Measurements from ENCODE around the gene GJA8.
A peak's percentile ranks its signal among the peaks of the same experiment; 100 is the strongest.
"Not testable (repeated sequence)": the region's sequence is repeated elsewhere in the genome, so short reads cannot be mapped to it uniquely, and the experiment has no call there.

The GJA8 gene

GRCh38 chr1:147928236-147929132 lies 25.9 kb downstream of the GJA8 start, which contains the start of gene GPR89B:
Gene GPR89B, plus strand, starts transcription at chr1:147928420. Its CDS starts 117 bp downstream, at chr1:147928537.
- peak; percentile 88 for DNase-seq

- DNase-seq, result not testable (repeated sequence)
Observed at GRCh38 chr1:147931137-147931536, 28.5 kb downstream of the GJA8 start.

DNA sequence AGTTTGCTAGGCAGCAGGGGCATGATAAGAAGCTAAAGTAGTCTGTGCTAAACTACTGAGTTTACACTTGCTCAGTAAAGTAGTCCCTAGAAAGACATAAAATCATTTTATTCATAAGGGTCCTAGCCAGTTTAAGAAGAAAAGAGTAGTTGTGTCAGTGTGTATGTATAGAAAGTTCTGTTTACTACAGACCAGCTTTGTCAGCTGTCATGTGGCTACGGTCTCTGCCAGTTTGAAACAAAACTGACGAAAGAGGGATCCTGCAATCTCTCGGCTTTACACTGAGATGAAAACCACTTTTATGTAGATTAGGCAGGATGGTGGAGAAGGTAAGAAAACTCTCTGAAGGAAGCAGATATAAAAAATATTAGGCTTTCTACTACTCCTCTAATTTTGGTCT lies 32.7 kb downstream of the GJA8 start:
- DNase-seq, result not testable (repeated sequence)

GRCh38 chr1:147940456-147940855 lies 37.9 kb downstream of the GJA8 start:
- DNase-seq, result not testable (repeated sequence)

DNA sequence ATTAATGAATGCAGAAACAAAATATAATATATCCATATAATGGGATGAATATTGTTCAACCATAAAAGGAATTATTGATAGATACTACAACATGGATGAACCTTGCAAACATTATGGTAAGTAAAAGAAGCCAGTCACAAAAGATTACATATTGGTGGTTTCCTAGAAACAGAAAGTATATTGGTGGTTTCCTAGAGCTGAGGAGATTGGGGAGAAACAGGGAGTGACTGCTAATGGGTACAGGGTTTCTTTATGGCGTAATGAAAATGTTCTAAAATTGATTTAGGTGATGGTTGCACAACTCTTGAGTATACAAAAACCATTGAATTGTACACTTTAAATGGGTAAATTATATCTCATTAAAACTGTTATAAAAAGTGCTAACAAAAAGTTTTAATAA lies 40.0 kb downstream of the GJA8 start:
- DNase-seq, result not testable (repeated sequence)

DNA sequence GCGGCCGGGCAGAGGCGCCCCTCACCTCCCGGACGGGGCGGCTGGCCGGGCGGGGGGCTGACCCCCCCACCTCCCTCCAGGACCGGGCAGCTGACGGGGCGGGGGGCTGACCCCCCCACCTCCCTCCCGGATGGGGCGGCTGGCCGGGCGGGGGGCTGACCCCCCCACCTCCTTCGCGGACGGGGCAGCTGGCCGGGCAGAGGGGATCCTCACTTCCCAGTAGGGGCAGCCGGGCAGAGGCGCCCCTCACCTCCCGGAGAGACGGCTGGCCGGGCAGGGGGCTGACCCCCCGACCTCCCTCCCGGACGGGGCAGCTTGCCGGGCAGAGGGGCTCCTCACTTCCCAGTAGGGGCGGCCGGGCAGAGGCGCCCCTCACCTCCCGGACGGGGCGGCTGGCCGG lies 46.9 kb downstream of the GJA8 start:
- not testable (repeated sequence) for DNase-seq
